ENCODE results near the gene MAP3K2.

Gene MAP3K2

DNA sequence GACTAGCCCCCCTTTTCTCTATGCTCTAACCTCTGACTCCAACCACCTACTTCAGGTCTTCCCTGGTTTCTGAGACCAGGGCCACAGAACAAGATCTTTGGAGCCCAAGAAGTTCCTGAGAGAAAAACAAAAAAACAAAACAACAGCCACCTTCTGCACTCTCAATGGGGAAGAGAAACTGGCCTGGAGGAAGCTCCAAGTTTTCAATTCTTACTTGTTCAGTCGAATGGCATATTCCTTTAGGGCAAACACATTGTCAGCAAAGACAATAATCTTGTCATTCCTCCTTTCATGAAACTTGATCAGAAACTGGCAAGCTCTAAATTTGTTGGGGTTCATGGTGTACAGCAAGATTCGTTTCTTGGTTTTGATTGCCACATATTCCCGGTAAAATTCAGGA, 108.8 kb downstream of the MAP3K2 start:
- DNase-seq: no peak

DNA sequence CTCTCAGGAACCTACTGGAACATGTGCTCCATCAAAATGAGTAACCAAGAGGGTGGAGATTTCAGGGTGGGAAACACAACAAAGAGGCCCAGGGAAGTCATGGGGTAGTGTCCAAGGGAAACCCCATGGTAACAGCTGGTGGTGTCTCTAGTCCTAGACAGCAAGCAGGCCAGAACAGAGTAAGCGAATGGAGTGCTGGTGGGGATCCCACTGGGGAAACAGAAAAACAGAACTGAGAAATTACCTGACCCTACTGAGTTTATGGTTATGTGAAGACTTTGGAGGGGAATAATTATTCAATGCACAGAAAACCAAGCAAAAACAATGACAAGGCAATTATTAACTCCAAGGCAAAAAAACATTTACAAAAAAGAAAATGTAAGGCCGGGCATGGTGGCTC, 110.7 kb downstream of the MAP3K2 start:
- no peak for DNase-seq

DNA sequence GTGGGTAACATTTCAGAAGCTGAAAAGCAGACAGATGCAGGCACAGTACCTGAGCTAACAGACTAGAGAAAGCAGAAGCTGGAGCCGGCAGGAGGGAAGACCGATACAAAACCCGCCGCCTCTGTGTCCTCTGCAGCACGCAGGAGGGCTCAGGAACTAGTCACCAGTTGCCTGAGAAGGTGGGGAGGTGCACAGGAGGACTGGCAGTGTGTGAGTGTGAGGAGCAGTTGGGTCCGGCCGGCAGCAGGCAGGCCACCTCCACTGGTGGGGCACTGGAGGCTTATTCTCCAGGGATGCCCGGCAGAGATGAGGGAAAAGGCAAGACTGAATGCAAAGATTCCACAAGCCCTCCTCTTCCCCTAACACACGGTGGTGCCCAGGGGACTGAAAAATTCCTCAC, 112.0 kb downstream of the MAP3K2 start:
- no peak for DNase-seq

DNA sequence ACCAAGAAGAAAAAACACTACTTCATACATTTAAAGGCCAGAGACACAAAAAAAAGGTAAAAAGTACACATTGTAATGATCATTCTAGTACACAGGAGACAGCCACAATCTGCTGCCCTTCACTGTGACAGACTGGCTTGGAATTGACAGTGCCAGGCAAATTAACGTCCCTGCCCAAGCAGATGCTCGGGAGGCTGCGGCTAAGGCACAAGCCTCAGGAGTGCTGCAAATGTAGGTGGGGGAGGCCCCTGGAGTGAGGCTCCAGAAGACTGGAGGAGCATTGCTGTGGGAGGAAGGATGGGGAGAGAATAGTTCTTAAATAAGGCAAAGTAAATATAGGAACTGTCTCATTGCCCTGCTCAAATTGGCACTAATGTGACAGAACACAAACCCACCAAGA, 112.4 kb downstream of the MAP3K2 start:
- DNase-seq: no peak

DNA sequence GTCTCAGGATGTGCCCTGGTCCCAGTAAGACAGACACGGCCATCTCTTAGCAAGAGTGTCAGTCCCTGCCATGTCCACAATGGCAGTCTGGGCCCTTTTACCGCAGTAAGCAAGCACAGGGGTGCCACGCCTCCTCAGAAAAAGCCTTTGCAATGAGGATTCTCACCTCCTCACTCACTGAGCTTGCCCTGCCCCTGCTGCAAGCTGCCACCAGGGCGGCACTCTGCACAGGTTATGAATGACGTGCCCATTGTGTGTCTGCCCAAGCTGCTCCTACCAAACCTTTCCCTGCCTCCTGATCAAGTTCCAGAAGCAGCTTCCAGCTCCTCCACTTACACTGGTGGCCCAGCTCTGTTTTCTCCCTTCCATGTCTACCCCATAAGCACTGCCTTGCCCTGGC, 117.1 kb downstream of the MAP3K2 start:
- DNase-seq: no peak

DNA sequence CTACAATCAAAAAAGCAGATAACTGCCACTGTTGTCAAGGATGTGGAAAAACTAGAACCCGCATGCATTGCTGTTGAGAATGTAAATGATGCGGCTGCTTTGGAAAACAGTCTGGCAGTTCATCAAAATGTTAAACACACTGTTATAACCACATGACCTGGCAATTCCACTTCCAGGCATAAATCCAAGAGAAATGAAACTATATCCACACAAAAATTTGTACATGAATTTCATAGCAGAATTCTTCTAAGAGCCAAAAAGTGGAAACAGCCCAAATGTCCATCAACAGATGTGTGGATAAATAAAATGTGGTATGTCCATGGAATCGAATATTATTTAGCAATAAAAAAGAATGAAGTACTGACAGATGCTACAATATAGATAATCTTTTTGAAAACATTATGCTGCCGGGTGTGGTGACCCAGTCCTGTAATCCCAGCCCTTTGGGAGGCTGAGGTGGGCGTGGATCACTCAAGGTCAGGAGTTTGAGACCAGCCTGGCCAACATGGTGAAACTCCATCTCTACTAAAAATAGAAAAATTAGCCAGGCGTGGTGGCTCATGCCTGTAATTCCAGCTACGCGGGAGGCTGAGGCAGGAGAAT, 125.9 kb downstream of the MAP3K2 start:
- DNase-seq: no peak

DNA sequence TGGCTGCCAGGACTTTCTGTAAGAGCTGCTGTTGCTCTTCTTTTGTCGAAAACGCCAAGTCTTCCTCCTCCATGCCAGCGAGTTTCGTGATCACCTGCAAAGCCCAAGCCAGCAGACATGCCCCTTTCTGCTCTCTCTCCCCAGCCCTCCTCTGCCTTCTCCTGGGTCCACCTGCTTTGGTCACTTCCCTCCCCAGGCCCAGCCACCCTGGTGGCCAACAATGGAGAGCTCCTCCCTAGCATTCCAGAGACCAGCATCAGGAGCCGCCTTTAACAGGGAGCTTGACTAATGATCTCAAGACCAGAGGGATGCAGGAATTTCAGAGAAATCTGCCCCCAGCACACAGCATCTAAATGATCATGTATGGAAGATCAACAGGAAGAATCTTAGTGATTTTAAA, 128.4 kb downstream of the MAP3K2 start:
- DNase-seq: no peak

DNA sequence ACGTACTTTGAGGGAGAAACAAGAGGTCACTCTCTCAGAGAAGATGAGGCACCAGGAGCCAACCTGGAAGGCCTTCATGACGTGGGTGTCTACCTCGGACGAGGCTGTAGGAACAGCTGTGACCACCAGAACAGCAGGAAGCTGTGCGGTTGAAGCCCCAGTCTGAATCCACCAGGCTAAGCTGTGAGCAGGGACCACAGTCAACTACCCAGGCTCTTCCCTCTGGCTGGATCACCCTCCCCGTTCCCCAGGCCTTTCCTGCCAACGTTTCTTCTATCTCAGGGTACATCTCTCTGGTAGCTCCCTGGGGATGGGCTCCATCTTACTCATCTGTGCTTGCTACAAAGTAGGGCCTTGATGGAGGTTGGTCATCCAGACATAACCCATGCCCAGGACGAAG, 130.9 kb downstream of the MAP3K2 start:
- DNase-seq: no peak

DNA sequence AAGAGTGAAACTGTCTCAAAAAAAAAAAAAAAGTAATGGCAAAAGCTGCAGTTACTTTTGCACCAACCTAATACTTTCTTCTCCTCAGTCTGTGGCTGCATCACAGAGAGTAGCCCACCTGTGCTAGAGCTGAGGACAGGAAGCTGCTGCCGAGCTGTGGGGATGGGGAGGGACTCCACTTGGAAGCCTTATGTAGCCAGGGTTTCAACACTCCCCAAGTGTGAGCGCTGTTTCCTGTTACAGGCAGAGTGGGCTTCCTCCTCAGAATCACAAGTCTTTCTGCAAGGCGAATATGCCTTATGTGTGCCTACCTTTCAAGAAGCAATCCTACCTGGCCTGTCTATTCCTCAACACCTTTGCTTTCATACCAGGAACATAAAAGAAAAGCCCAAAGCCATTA, 131.4 kb downstream of the MAP3K2 start:
- DNase-seq: no peak

DNA sequence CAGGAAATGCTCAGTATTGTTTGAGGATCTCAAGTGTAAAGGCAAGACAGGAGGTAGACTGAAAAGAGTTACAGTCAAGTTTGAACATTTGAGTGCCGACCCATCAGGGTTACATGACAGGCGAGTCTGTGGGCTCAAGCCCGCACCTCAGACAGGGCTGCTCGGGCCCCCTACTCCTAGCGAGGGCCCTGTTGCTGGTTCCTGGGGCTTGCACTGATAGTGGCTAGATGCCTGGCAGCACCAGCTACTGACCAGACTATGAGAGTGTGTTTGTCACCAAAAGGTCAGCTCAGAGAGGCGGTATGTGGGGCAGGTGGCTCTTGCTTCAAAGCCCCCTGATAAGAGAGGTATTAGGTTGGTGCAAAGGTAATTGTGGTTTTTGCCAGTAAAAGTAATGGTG, 132.1 kb downstream of the MAP3K2 start:
- DNase-seq: no peak

DNA sequence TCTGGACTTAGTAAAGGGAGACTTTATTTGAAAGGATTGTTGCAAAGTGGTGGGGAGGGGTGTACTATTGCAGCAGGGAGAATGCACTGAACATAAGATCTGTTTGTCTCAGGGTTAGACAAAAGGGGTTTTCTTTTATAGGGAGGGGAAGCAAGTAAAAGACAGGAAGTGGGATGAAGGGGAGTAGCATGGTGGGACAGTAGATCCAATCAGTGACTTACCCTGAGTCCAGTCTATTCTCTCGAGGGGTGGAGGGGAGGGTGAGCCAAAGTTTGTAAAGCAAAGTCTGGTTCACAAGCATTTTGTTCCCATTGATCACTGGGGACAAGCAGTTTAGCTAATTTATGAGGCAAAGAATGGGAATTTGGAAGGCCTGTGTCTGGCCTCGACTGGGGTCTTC, 132.6 kb downstream of the MAP3K2 start:
- no peak for DNase-seq

DNA sequence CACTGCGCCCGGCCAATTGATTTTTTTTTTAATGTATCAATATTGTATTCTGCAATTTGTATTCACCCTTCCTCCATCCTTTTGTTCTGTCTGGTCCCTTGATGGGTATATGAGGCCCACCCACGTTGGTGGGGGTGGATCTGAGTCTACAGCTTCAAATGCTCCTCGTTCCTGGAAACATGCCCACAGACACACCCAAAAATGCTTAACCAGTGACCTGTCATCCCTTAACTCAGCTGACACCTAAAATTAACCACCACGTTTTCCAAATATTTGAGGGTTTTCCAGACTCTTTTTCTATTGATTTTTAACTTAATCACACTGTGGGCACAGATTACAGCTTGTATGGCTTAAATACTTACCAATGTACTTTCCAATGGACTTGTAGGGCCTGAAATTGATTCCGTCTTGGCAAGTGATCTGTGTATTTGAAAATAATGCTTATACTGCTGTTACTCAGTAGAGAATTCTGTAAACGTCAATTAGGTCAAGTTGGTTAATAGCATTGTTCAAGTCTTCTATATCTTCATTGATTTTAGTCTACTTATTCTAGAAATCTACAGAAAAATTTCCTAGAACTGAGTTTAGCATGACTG, 133.3 kb downstream of the MAP3K2 start:
- DNase-seq: no peak

All from stimulated activated CD4-positive, alpha-beta T cell treated with anti-CD3 and anti-CD28 coated beads, Interleukin-12 subunit alpha, Interleukin-12 subunit beta, amount 100 ng/mL, for 4 hours (primary cell).